ENCODE data around the gene PDE6G.

GRCh38 chr17:81701288-81702071, 45.1 kb upstream of the PDE6G start:
- peak; percentile 4 for TF ChIP-seq CTCF (IDR thresholded peaks at IDR 0.05; ENCODE audit: insufficient read depth, low read length)
- no peak; the same call in 1 of the 2 replicates for TF ChIP-seq POLR2AphosphoS5 (IDR thresholded peaks at IDR 0.05; ENCODE audit: low read depth)
- TF ChIP-seq REST (IDR thresholded peaks at IDR 0.05; ENCODE audit: insufficient replicate concordance, low read depth): no peak

Data from HL-60 (cell line).